ENCODE measurements around the gene ALDOC.

- TF ChIP-seq EED (IDR thresholded peaks at IDR 0.05; ENCODE audit: low read depth) (no peak), TAF1 (IDR thresholded peaks at IDR 0.05; ENCODE audit: borderline replicate concordance, low read depth, low read length) (no peak)
These were observed 52.8 kb downstream of the ALDOC start for GRCh38 chr17:28523876-28524275.
